GM13977 (cell line): ENCODE data around the gene SCAI.

Experiments used
- DNase-seq: peaks from one replicate; pipeline ENCODE4 v3.0.0; 2012; ENCODE audit warnings: low spot score
- CTCF ChIP-seq: IDR thresholded peaks from 2 replicates; pipeline ENCODE4 v1.5.1; 2012; ENCODE audit warnings: mild to moderate bottlenecking, control low read depth; ENCODE audit not compliant: insufficient read depth; ENCODE audit errors: extremely low read depth, missing control alignments
- in situ Hi-C: fragments of 300-500 bp; cut with MboI; formaldehyde crosslinking; loops from one replicate; pipeline ENCODE4 v1.12.0; 2022; ENCODE audit warnings: low sequenced_read_pairs, low pct_unique_long_range_greater_than_20kb, mixed read lengths, inconsistent platforms; ENCODE audit not compliant: unreplicated experiment

SCAI gene

GRCh38 chr9:125147401-125147951 lies 4.1 kb upstream of the SCAI start:
- in situ Hi-C loops: loop anchor here (25.0 kb wide), 1 partner anchor 385 kb away; the partner anchor contains the start of gene NR6A1
- TF ChIP-seq CTCF: no peak
- DNase-seq: no peak

- no peak for DNase-seq
- TF ChIP-seq CTCF: no peak
- in situ Hi-C loops: loop anchor here (25.0 kb wide), 1 partner anchor 384 kb away; the partner anchor contains the start of gene NR6A1
Observed at GRCh38 chr9:125146247-125146646, 2.9 kb upstream of the SCAI start.

- in situ Hi-C loops: loop anchor here (25.0 kb wide), 1 partner anchor 383 kb away; the partner anchor contains the start of gene NR6A1
- no peak for TF ChIP-seq CTCF
- no peak for DNase-seq
Observed at GRCh38 chr9:125145425-125145824, 2.1 kb upstream of the SCAI start.

- in situ Hi-C loops: loop anchor here (25.0 kb wide), 1 partner anchor 380 kb away; the partner anchor contains the start of gene NR6A1
- peak; percentile 28 for TF ChIP-seq CTCF
- DNase-seq: no peak
Observed at GRCh38 chr9:125142560-125143376, 560 bp downstream of the SCAI start.

- no peak for DNase-seq
- in situ Hi-C loops: loop anchor here (25.0 kb wide), 1 partner anchor 379 kb away; the partner anchor contains the start of gene NR6A1
- TF ChIP-seq CTCF: no peak
Observed at GRCh38 chr9:125141751-125142150, 1.6 kb downstream of the SCAI start.

- DNase-seq: no peak
- TF ChIP-seq CTCF: no peak
- in situ Hi-C loops: loop anchor here (25.0 kb wide), 1 partner anchor 379 kb away; the partner anchor contains the start of gene NR6A1
Observed at GRCh38 chr9:125141251-125141650, 2.1 kb downstream of the SCAI start.
